Measurements from ENCODE around the gene TRIM26.

TRIM26 gene

DNA sequence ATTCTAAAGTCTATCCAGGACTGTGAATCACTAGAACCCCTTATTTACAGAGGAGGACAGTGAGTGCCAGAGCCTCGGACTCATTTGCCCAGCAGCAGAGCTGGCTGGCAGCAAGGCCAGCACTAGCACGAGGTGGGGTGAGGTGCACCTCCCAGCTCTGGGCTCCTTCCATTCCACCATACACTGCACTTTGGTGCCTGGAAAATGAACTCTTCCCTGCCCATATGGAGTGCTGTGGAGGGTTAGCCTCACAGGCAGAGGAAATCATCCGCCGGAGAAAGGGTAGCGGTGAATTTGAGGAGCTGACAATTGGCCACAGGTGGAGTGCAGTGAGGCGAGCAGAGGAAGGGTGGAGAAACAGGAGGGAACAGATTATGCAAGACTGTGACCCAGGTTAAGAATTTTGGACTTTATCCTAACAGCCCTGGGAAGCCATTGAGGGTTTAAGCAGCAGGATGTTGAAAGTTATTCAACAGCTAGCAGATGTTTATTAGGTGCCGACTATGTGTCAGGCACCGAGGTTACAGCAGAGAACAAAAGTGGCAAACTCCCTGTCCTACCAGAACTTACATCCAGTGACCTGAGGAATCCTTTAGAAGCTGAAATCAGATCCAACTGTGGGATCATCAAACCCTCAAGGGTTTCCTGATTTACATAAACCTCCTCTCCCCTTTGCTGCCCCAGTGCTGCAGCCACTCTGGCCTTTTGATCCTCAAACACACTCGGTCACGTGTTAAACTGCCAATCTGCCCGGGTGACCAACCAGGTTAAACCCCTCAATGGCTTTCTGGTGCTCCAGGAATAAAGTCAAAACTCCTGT lies 6.2 kb downstream of the TRIM26 start:
- no peak for DNase-seq (ENCODE audit: low spot score)
- no peak for TF ChIP-seq CTCF (IDR thresholded peaks at IDR 0.05)
- Histone ChIP-seq H3K27ac (peak overlapping the region in 1 of 2 donors; percentile 65), H3K4me3 (peak overlapping the region; percentile 2)

- Histone ChIP-seq H3K4me3 (no peak overlapping the region), H3K27ac (no peak overlapping the region)
- no peak for DNase-seq (ENCODE audit: low spot score)
- no peak for TF ChIP-seq CTCF (IDR thresholded peaks at IDR 0.05)
Observed at GRCh38 chr6:30206152-30206551, 7.1 kb downstream of the TRIM26 start.

GRCh38 chr6:30204116-30204515 lies 9.1 kb downstream of the TRIM26 start:
- no peak for TF ChIP-seq CTCF (IDR thresholded peaks at IDR 0.05)
- no peak for DNase-seq (ENCODE audit: low spot score)
- no peak overlapping the region for H3K27ac ChIP-seq
- no peak overlapping the region for H3K4me3 ChIP-seq

DNA sequence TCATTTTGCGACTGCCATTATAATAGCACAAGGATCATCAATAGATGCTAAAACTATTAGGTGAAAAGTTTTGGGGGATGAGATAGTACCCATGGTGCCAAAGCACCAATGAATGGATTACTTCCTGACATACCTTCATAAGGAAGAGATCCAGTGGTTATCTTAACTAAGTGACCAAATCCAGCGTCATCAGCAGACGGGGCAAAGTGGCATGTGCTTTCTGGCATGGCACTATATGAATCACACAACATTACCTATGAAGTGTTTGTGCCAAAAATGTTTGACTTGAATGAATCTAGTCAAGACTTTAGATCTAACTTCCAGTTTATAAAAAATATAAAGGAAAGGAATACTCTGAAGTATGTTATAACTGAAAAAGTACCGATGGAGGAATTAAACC lies 10.8 kb downstream of the TRIM26 start:
- Histone ChIP-seq H3K4me3 (no peak overlapping the region), H3K27ac (no peak overlapping the region)
- no peak for TF ChIP-seq CTCF (IDR thresholded peaks at IDR 0.05)
- DNase-seq (ENCODE audit: low spot score) = no peak

GRCh38 chr6:30200551-30201281 lies 12.5 kb downstream of the TRIM26 start:
- Histone ChIP-seq H3K4me3 (no peak overlapping the region), H3K27ac (no peak overlapping the region)
- DNase-seq (ENCODE audit: low spot score) = no peak
- TF ChIP-seq CTCF (IDR thresholded peaks at IDR 0.05) = no peak

- no peak overlapping the region for H3K4me3 ChIP-seq
- H3K27ac ChIP-seq = no peak overlapping the region
- no peak for TF ChIP-seq CTCF (IDR thresholded peaks at IDR 0.05)
- no peak for DNase-seq (ENCODE audit: low spot score)
Observed at GRCh38 chr6:30198166-30199084, 14.8 kb downstream of the TRIM26 start.
